Bronchial epithelial cell (primary cell): ENCODE data around the gene ZC3H7B. TPM values are rescaled to one million over a fixed set of nuclear protein-coding genes. Genes with fewer than 3 reads are reported as not detected.

Experiments
- DNase-seq: peaks from one replicate; pipeline ENCODE4 v3.0.0-alpha.2; 2010; ENCODE audit warnings: low read depth
- FAIRE-seq: peaks from 2 replicates; lab custom pipeline; 2011; peaks lifted over from hg19 to GRCh38; lab: Jason Lieb, UNC
- H3K27me3 ChIP-seq: 2 replicates; pipeline ENCODE4 v1.5.1; 2011; ENCODE audit warnings: low read length; ENCODE audit not compliant: control insufficient read depth, insufficient read depth
- H3K36me3 ChIP-seq: 2 replicates; pipeline ENCODE4 v1.5.1; 2011; ENCODE audit warnings: low read length; ENCODE audit not compliant: control insufficient read depth, insufficient read depth
- H3K4me3 ChIP-seq: 2 replicates; pipeline ENCODE4 v1.5.1; 2011; ENCODE audit warnings: mild to moderate bottlenecking, low read depth, low read length, control low read depth
- total RNA-seq: library from RNA; depleted of rRNA; stranded (reverse); fragments of >200 nt; gene quantifications from 2 replicates; pipeline ENCODE4 v1.2.1, GENCODE V29; 2014
- TF ChIP-seq, protein P1 (sequence below): IDR thresholded peaks from 2 replicates; pipeline ENCODE4 v1.5.1; 2011; ENCODE audit warnings: mild to moderate bottlenecking, moderate library complexity, low read length, control low read depth, inconsistent platforms; ENCODE audit not compliant: insufficient read depth, severe bottlenecking

Gene ZC3H7B
- total RNA-seq, 1 donor from 2014 or later: 14.5 TPM

- FAIRE-seq (no peak), DNase-seq (no peak)
- TF ChIP-seq, protein P1, sequence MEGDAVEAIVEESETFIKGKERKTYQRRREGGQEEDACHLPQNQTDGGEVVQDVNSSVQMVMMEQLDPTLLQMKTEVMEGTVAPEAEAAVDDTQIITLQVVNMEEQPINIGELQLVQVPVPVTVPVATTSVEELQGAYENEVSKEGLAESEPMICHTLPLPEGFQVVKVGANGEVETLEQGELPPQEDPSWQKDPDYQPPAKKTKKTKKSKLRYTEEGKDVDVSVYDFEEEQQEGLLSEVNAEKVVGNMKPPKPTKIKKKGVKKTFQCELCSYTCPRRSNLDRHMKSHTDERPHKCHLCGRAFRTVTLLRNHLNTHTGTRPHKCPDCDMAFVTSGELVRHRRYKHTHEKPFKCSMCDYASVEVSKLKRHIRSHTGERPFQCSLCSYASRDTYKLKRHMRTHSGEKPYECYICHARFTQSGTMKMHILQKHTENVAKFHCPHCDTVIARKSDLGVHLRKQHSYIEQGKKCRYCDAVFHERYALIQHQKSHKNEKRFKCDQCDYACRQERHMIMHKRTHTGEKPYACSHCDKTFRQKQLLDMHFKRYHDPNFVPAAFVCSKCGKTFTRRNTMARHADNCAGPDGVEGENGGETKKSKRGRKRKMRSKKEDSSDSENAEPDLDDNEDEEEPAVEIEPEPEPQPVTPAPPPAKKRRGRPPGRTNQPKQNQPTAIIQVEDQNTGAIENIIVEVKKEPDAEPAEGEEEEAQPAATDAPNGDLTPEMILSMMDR: no peak
- Histone ChIP-seq H3K36me3 (no peaks in the 10 kb centered on the region), H3K4me3 (no peak overlapping the region), H3K27me3 (peaks cover 5% of the 10 kb centered on the region)
Observed at GRCh38 chr22:41369837-41370236, 68.5 kb downstream of the ZC3H7B start.

GRCh38 chr22:41377846-41378245 lies 76.5 kb downstream of the ZC3H7B start:
- Histone ChIP-seq H3K36me3 (no peaks in the 10 kb centered on the region), H3K27me3 (no peaks in the 10 kb centered on the region), H3K4me3 (no peak overlapping the region)
- FAIRE-seq (no peak), DNase-seq (no peak)
- TF ChIP-seq, protein P1: no peak

DNA sequence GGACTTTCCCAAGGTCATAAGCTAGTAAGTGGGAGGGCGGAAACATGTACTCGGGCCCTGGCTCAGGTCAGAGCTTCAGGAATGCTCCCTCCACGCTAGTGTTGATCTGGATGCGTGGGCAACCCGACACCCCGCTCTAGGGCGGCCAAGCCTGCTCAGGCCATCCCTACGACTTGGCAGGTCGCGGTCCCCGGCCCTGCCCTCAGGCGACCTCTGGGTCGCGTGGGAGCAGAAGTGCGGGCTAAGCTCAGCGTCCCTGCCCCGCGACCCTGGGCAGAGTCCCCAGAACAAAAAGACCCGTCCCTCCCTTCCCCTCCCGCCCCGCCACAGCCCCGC lies 79.6 kb downstream of the ZC3H7B start:
- peak; percentile 42 for DNase-seq
- H3K4me3 ChIP-seq: peak overlapping the region; percentile 80
- FAIRE-seq: no peak
- TF ChIP-seq, protein P1: no peak
- H3K36me3 ChIP-seq: no peaks in the 10 kb centered on the region
- no peaks in the 10 kb centered on the region for H3K27me3 ChIP-seq

DNA sequence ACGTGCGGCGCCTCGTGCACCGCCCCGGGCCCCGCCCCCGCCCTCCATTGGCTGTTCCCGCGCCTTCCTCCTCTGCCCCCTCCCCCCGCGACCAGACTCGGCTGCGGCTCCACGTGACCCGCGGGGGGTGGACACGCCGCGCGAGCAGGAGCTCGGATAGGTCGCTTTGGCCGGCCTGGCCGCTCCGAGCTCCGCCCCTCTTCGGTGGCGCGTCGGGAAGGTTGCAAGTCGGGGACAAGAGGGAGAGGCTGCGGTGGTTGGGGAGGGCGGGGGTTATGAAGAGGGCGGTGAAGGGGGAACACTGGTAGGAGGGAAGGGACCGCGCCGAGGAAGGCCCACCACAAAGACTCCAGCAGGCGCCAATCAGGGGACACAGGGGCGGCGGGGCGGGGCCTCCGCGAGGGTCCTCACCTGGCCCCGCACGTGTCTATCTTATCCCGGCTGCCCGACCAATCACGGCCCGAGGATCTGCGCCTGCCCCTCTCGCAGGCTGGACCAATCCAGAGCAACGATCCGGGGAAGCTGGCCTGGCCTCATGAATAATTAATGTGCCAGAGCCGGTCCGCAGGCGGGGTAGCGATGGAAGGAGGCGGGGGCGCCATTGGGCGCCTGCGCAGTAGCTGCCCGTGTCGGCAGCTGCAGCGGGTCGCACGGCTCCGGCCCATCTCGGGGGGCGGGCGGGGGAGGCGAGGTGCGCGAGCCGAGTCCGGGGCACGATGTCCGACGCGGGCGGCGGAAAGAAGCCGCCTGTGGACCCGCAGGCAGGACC lies 80.2 kb downstream of the ZC3H7B start, which contains the start of gene TEF:
Gene TEF, plus strand, starts transcription at position 614 of the 769 bp plus-strand sequence. Its CDS starts 103 bp downstream, at position 717.
- Histone ChIP-seq H3K4me3 (peak within 1 kb of the TSS; percentile 80), H3K27me3 (no peaks in the 10 kb centered on the region), H3K36me3 (no peaks in the 10 kb centered on the region)
- TF ChIP-seq, protein P1: no peak
- DNase-seq (peak; percentile 90), FAIRE-seq (no peak)

GRCh38 chr22:41382098-41382578 lies 80.8 kb downstream of the ZC3H7B start:
- Histone ChIP-seq H3K4me3 (peak overlapping the region; percentile 80), H3K36me3 (no peaks in the 10 kb centered on the region), H3K27me3 (no peaks in the 10 kb centered on the region)
- FAIRE-seq: no peak
- TF ChIP-seq, protein P1: no peak
- no peak for DNase-seq
